ENCODE results near the gene MRGPRD.

Gene MRGPRD

GRCh38 chr11:68980776-68981065 lies at the start of gene MRGPRD:
Gene MRGPRD, minus strand, starts transcription at chr11:68980986. Its CDS starts 0 bp downstream, at chr11:68980986.
- TF ChIP-seq, protein P1, sequence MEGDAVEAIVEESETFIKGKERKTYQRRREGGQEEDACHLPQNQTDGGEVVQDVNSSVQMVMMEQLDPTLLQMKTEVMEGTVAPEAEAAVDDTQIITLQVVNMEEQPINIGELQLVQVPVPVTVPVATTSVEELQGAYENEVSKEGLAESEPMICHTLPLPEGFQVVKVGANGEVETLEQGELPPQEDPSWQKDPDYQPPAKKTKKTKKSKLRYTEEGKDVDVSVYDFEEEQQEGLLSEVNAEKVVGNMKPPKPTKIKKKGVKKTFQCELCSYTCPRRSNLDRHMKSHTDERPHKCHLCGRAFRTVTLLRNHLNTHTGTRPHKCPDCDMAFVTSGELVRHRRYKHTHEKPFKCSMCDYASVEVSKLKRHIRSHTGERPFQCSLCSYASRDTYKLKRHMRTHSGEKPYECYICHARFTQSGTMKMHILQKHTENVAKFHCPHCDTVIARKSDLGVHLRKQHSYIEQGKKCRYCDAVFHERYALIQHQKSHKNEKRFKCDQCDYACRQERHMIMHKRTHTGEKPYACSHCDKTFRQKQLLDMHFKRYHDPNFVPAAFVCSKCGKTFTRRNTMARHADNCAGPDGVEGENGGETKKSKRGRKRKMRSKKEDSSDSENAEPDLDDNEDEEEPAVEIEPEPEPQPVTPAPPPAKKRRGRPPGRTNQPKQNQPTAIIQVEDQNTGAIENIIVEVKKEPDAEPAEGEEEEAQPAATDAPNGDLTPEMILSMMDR (IDR thresholded peaks at IDR 0.05; ENCODE audit: borderline replicate concordance, insufficient read depth, low read depth, low read length): no peak
- no peak within 1 kb of the TSS for H3K4me3 ChIP-seq (ENCODE audit: low read depth, low read length)

DNA sequence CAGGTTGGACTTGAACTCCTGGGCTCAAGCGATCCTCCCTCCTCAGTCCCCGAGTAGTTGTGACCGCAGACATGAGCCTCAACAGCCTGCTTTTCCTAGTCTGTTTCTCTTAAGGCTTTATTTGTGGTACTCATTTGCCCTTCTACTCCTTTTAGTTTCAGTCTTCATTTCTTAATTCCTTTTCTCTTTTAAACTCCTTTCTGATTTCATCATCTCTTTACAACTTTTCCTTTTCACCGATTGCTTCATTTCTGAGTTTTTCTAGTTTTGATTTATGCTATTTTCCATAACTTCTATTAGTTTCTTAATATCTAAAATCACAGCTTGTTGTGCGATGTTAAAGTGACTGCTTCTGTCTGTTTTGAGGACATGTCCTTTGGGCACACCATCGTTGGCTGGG lies 49.5 kb upstream of the MRGPRD start:
- no peak overlapping the region for H3K4me3 ChIP-seq (ENCODE audit: low read depth, low read length)
- TF ChIP-seq, protein P1 (IDR thresholded peaks at IDR 0.05; ENCODE audit: borderline replicate concordance, insufficient read depth, low read depth, low read length): no peak

- TF ChIP-seq, protein P1 (IDR thresholded peaks at IDR 0.05; ENCODE audit: borderline replicate concordance, insufficient read depth, low read depth, low read length): no peak
- H3K4me3 ChIP-seq (ENCODE audit: low read depth, low read length): no peak overlapping the region
Measured at GRCh38 chr11:69027704-69028372, 47.1 kb upstream of the MRGPRD start.

- no peak overlapping the region for H3K4me3 ChIP-seq (ENCODE audit: low read depth, low read length)
- TF ChIP-seq, protein P1 (IDR thresholded peaks at IDR 0.05; ENCODE audit: borderline replicate concordance, insufficient read depth, low read depth, low read length): no peak
Measured at GRCh38 chr11:69024509-69024908, 43.7 kb upstream of the MRGPRD start.

DNA sequence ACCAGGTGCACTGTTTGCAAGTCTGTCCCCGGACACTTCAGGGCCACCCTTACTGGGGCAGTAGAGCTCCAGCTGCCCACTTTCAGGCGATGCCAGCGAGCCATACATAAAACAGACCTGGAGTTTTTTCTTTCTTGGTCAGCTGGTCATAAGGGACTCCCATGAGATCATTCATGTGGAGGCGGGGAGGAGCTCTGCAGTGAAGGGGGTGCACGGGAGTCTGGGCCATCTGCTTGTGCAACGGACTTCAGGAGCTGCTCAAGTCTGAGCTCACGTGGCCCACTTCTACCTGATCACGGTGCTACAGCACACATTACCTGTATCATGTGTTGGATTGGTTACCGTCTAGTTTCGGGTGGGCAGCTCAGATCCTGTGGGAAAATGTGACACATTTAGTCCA lies 41.5 kb upstream of the MRGPRD start:
- H3K4me3 ChIP-seq (ENCODE audit: low read depth, low read length): no peak overlapping the region
- TF ChIP-seq, protein P1 (IDR thresholded peaks at IDR 0.05; ENCODE audit: borderline replicate concordance, insufficient read depth, low read depth, low read length): no peak

DNA sequence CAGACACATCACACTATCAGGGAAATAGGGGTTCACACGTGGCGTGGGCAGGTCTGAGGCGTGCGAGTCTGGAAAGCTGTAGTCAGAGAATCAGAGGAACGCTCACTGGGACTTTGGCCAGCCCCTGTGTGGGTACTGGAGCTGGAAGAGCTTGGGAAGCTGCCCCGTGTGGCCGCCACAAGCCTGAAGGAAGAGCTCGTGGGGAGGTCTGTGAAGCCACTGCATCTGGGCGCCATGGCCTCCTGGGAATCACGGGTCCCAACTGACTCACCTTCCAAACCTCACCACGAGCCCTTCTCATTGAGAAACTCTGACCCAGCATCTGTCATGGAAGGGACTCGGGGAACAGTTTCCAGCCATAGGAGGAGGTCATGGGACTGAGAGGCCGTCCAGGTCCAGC lies 38.1 kb upstream of the MRGPRD start:
- no peak overlapping the region for H3K4me3 ChIP-seq (ENCODE audit: low read depth, low read length)
- TF ChIP-seq, protein P1 (IDR thresholded peaks at IDR 0.05; ENCODE audit: borderline replicate concordance, insufficient read depth, low read depth, low read length): no peak

GRCh38 chr11:69017951-69018350 lies 37.2 kb upstream of the MRGPRD start:
- TF ChIP-seq, protein P1 (IDR thresholded peaks at IDR 0.05; ENCODE audit: borderline replicate concordance, insufficient read depth, low read depth, low read length): no peak
- no peak overlapping the region for H3K4me3 ChIP-seq (ENCODE audit: low read depth, low read length)
